SKM-1 treated with dmso at 0.1 percent for 144 hours (cell line): ENCODE results near the gene SNX17.
A peak's percentile ranks its signal among the peaks of the same experiment; 100 is the strongest.

Experiments used
- DNase-seq: peaks from one replicate; lab custom pipeline; 2025; ENCODE audit not compliant: unreplicated experiment; lab: John Stamatoyannopoulos, UW

The SNX17 gene

DNA sequence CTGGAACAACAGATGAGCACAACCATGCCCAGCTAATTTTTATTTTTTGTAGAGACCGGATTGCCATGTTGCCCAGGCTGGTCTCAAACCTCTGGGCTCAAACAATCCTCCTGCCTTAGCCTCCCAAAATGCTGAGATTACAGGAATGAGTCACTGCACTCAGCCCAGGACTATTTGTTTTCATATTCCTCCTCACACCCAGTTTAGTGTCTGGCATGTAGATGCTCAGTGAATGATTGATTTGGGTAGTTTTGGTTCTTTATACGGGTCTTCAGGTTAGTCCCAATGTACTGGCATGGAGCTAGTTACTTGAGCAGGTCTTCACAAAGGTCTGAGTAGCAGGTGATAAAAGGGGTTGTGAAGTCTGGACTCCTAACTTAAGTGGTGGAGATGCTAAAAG is 6.5 kb upstream of the SNX17 start:
- DNase-seq: no peak

DNA sequence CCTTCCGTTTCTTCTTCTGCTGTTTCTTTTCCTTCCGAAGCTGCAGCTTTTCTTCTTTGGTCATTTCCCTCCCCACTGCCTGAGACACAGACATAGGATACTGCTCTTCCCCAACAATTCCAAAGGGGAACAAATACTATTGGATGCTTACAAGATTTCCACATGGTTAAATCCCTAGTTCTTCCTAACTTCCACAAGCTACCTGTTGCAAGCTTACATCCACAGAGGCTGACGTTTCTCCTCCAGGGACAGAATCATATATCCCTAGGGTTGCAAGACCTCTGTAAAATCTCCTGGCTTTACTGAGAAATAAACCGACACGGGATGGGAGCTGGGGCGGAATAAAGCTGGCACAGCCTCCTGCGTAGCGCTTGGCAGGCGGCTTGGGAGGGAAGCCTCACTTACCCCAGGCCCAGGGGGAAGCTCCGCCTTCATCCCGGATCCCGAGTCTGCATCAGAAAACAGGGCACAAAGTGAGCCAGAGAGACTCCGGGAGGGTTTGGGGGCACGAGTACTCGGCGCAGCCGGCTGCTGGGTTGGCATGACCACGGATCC is 868 bp upstream of the SNX17 start:
- peak; percentile 35 for DNase-seq

DNA sequence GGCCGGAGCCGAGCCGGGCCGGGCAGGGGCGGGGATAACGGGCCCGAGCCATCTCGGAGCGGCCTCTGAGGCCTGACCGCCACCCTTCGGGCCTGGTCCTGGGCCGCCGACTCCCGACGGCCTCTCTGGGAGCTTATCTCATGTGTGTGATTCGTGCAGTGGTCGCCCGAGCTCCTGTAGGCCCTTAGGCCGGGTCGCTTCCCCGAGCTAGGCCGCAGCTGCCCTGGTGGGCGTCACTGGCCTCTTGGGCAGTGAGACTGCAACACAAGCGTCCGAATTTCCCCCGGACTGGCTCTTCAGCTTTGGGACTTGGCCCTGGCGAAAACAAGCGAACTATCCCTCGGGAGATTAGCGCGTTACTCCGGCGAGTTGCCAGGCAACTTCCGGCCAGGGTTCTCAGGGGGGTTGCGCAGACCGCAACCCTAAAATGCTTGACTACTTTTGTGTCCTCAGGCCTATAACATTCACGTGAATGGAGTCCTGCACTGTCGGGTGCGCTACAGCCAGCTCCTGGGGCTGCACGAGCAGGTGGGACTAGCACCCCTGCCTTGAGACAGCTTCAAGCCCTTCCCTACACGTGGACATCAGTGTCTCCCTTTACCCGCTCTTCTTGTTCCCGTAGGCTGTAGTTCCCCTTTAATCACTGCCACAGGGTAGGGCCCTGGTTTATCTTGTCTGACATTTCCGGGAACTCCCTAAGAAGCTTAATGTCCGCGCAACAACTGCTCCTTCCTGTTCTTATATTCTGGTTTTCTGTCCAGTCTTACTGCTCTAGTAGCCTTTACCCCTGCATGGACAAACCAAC is 602 bp downstream of the SNX17 start:
- DNase-seq: peak; percentile 89

DNA sequence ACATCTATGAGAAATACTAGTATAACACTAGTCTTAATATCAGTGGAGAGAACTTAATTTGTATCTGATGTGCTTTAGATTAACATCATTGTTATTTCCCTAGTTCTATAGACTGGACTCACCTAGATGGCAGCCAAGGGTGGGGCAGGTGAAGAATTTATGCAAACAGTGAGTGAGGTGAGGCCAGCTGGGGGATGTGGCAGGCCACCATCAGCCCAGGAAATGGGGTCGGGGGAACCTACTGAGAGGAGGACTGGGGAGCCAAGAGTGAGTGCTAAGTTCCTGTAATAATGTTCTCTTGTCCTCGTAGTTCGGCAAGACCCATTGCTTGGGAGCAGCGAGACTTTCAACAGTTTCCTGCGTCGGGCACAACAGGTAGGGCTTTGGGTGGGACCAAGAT is 2.5 kb downstream of the SNX17 start:
- no peak for DNase-seq

DNA sequence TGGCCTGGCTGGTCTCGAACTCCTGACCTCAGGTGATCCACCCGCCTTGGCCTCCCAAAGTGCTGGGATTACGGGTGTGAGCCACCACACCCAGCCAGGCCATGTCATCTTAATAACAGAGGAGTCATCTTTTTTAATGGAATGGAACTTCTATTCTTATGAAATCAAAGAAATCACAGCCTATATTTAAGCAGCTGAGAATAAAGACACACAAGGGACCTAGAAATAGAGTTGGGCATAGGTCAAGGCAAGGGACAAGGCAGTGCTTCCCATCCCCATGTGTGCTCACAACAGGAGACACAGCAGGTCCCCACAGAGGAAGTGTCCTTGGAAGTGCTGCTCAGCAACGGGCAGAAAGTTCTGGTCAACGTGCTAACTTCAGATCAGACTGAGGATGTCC is 3.2 kb downstream of the SNX17 start:
- DNase-seq: no peak

DNA sequence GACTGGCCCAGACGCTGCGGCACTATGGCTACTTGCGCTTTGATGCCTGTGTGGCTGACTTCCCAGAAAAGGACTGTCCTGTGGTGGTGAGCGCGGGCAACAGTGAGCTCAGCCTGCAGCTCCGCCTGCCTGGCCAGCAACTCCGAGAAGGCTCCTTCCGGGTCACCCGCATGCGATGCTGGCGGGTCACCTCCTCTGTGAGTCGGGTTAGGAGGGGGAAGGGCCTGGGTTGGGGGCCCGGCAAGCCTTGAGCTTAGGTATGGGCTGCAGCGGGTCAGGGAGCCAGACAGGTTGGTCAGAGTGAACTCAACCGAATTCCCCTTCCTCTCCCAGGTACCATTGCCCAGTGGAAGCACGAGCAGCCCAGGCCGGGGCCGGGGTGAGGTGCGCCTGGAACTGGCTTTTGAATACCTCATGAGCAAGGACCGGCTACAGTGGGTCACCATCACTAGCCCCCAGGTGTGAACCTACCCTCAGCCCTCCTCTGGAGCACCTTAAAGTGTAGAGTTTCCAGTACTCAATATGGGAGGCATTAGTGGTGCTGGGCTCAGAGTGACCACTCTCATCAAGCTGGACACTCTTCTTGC is 5.2 kb downstream of the SNX17 start:
- DNase-seq: no peak

DNA sequence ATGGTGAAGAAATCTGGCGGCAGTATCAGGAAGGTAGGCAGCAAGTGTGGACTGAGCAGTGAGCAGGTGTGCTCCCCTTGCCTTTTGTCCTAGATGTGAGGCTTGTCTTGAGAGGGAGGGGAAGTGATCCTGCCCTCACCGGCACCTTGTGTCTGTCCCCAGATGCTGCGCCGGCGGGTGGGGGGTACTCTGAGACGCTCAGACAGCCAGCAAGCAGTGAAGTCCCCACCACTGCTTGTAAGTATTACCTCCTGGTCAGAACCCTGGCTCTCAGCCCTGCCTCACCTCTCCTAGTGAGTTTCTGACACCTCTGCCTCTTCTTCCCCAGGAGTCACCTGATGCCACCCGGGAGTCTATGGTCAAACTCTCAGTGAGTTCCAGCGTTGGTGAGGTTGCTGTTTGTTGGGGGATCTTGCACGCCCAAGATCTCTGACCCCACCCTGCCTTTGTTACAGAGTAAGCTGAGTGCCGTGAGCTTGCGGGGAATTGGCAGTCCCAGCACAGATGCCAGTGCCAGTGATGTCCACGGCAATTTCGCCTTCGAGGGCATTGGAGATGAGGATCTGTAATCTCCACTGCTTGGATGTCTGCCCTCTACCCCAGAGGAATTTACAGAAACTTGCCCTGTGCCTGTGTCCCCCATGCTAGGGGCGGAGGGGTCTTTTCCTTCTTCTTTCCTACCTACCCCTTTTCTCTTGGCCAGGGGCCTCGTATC is 5.9 kb downstream of the SNX17 start:
- DNase-seq: no peak

DNA sequence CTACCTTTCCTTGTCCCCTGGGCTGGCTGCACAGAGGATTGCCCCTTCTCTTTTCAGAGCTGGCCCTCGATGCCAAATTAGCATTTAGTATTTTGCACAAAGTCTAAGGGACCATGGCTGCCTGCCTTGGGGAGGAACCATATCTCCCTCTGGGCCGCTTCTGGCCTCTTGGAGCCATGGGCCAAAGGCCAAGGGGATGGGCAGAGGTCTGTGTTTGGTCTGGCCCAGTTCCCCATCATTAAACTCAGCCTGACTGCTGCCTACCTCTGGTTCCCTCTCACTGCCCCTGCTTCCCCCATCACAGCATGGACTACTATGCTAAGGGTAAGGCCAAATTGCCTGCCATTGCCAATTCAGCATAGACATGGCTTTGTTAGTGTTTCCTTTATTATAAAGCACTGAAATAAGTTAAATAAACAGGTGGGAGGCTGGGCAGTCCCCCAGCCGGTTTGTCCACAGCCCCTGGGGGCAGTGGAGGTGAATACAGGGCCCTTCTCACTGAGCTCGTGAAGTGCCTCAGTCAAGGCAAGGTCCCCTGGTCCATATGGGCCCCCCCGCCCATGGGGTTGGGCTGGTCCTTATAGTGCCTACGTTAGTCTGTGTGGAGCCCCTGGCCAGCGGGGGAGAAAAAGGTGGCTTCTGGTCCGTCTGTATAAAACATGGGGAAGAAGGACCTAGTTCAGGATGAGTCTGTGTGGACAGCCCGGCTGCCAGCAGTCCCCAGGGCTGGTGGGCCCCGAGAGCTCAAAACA is 6.6 kb downstream of the SNX17 start:
- DNase-seq: no peak

DNA sequence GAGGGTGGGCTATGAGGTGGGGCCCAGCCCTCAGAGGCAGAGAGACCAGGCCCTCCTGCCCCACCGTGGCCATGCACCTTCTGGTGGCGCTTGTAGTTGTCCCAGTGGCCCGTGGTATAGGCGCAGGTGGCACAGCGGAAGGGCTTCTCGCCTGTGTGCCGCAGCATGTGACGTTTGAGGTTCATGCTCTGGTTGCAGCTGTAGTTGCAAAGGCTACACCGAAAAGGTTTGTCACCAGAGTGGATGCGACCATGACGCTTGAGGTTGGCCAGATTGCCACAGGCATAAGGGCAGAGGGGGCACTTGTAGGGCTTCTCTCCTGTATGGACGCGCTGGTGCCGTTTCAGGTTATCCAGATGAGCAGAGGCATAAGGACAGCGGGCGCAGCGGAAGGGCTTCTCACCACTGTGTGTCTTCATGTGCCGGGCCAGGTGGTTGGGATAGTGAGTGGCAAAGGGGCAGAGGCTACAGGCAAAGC is 7.2 kb downstream of the SNX17 start:
- DNase-seq: no peak

DNA sequence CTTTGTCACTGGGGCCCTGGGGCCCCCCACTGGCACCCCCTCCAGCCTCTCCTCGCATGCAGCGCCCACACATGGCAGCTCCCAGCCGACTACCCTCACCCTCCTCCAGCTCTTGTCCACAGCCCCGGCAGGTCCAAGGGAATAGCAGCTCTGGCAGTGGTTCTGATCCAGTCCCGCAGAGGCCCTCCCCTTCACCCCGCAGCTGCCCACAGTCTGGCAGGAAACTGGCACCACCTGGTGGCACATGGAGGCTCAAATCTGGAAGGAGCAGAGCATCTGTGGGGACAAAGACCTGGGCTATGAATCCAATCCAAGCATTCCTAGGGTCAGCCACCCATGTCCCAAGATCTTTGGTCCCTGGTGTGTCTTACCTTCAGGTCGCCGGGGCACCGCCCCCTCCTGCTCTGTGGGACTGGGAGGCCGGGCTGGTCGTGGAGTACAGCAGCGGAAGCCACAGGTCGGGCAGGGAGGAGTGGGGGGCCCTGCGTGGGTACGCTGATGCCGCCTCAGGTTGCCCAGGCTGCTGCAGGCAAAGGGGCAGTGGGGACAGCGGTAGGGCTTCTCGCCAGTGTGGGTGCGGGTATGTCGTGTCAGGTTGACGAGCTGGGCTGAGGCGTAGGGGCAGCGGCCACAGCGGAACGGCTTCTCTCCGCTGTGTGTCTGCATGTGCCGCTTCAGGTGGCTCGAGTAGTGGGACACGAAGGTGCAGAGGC is 7.8 kb downstream of the SNX17 start:
- DNase-seq: no peak

DNA sequence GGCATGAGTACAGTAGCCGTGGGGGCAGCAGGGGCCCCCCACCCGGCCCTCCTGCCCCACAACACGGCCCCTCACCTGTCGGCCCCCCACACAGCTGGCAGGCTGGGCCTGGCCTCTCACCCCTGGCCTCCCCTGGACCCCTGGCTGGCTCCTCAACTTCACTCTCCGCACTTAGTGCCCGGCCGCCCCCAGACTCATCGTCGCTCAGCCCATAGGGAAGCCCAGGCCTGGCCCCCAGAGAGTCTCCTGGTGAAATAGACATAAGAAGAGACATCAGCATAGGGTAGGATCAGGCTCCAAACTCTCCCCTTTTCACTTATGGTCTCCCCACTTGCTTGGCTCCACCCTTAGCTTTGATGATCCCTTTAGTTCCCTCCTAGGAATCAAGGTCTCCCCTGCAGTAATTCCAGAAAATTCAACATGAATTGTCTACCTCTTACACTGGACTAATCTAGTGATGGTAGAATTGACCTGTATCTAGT is 8.4 kb downstream of the SNX17 start:
- DNase-seq: no peak

DNA sequence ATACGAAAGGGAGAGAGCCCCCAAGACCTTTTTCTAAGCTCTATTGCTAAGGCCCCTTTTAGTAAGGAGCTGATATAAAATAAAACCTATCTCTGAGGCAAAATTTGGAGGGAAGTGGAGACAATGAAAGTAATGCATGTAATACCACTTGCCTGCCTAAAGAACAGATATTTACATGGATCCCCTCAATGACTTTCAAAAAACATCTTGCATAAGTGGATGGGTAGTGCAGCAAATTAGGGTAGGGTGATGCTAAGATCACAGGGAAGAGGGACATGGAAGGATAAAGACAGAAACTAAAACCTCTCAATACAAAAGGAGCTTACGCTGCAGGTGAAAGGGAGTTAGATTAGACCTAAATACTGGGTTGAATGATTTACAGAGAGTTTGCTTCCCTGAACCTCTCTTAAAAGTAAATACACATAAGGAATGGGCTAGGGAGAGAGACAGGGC is 9.0 kb downstream of the SNX17 start:
- no peak for DNase-seq

DNA sequence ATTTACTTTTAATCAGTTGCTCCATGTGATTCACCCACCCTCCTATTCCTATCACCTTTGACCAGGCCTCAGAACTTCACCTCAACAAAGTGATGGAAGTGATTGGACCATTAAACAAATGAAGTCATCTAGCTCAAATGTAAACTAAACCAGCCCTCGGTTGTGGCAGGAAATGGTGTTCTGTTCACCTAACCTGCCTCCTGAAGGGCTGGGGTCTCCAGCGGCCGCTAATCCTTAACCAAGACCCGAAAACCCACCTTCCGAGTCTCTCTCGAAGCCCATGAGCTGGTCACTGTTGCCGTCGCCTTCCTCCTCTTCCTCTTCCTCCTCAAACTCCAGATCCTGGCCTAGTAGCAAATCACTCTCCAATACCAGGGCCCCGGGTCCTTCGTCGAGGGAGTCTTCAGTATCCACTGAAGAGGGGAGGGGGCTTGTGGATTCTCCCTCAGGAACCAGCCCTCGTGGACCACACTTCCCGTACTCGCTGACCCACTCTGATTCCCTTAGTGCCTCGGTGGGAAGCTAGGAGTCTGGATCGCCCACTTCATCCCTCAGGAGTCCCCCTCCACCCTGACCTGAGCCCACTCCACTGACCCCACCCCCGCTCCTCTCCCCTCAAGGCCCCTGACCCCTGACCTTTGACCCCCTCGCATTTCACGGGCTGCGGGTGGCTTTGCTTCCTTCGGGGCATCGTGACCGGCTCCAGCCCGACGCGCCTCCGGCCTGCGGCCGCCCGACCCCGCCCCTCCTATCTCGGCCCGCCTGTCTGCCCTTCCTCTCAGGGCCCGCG is 9.6 kb downstream of the SNX17 start:
- no peak for DNase-seq

DNA sequence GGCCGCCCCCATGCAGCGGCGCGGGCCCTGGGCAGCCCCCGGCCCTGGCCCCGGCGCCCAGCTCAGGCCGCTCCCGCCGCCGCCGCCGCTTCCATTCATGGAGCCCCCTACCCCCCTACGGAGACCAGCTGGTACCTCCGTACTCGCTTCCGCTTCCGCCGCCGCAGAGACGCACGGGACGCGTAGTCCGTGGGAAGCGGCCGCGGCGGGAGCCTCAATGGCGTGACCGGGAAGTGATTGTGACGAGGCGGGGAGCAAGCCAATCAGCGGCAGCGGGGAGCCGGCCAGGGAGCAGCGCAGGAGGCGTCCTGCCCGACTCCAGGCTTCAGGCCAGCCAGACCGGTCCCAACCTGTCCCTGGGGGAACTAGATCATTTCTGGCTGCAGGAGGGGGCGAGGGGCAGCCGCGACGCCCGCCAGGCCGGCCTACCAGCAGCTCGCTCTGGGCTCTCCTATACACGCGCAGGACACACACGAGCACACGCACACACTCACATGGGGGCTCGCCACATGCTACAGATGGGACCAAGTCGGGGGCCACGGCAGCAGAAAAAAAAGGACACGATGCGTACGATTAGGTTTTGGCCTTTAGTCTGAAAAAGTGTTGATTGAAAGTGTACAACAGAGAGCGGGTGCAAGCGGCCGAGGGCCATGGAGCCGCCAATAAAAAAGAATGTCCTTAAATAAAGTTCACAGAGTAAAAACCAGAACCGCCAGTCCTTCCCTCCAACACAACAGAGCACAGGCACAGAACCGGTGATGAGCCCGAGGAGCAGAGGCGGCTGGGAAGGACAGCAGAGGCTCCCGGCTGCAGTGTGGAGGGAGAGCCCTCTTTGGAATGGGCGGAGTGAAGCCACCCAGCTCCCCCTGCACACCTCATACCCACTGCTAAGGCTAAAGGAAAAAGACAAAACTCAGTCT is 10.5 kb downstream of the SNX17 start, which contains the start of gene ZNF513:
TSS of gene ZNF513 (minus strand) at position 109 of the 920 bp plus-strand sequence. CDS start 208 bp downstream, outside the sequence.
- no peak for DNase-seq

DNA sequence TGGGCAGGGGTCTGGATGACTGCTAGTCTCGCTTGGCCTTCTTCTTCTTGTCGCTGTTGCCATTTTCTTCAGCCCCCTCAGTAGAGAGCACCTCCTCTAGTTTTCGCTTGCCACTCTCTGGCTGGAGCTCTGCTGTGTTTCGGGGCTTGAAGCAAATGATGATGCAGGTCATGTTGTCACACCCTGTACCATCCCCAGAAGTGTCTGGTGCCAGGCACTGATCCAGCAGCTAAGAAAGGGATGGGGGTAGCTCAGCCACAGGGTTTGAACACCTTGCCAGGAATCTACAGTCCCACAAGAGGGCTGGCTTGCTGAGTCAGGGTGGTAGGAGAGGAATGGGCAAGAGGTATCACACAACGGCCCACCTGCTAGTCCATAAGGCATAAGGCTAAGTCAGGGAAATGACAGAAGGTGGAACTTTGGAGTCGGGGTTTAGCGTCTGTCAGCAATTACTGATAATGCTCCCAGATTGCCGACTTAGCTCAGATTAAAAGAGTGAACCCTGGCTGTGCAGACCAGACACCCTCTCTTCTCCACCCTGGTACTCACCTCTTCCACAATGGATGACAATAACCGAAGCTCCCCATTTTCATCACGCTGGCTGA is 11.3 kb downstream of the SNX17 start:
- no peak for DNase-seq

DNA sequence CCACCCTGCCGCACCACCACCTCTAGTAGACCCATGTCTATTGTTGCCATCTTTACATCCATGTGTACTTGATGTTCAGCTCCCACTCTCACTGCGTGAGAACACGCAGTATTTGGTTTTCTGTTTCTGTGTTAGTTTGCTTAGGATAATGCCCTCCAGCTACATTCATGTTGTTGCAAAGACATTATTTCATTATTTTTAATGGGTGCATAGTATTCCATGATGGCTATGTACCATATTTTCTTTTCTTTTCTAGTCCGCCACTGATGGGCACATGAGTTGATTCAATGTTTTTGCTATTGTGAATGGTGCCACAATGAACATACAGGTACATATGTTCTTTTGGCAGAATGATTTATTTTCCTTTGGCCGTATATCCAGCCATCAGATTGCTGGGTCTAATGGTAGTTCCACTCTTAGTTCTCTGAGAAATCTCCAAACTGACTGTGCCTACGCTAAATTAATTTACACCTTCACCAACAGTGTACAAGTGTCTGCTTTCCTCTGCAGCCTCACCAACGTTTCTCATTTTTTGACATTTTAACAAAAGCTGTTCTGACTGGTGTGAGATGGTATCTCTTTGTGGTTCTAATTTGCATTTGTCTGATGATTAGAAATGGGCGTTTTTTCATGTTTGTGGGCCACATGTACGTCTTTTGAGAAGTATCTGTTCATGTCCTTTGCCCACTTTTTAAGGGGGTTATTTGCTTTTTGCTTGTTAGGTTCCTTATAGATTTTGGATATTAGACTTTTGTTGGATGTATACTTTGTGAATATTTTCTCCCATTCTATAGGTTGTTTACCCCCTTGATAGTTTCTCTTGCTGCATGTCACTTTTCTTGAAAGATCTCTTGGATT is 20.6 kb downstream of the SNX17 start:
- DNase-seq: no peak

DNA sequence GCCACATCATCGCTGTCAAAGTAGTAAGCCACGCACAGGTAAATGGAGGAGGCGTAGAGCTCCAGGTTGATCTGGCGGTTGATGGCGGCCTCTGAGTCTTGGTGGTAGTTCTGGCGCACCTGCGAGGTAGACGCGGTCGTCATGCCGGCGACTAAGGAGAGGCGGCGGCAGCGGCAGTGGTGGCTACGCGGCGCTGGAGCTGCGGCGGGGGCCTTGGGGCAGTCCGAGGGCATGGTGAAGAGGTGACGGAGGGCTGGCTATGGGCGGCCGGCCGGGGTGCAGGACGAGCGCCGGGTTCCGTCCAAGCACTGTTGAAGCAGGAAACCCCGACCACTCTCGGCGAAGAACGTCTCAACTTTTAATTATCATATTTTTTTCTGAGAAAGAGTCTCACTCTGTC is 22.8 kb downstream of the SNX17 start:
- no peak for DNase-seq
